ENCODE measurements around the gene PANX2.

DNA sequence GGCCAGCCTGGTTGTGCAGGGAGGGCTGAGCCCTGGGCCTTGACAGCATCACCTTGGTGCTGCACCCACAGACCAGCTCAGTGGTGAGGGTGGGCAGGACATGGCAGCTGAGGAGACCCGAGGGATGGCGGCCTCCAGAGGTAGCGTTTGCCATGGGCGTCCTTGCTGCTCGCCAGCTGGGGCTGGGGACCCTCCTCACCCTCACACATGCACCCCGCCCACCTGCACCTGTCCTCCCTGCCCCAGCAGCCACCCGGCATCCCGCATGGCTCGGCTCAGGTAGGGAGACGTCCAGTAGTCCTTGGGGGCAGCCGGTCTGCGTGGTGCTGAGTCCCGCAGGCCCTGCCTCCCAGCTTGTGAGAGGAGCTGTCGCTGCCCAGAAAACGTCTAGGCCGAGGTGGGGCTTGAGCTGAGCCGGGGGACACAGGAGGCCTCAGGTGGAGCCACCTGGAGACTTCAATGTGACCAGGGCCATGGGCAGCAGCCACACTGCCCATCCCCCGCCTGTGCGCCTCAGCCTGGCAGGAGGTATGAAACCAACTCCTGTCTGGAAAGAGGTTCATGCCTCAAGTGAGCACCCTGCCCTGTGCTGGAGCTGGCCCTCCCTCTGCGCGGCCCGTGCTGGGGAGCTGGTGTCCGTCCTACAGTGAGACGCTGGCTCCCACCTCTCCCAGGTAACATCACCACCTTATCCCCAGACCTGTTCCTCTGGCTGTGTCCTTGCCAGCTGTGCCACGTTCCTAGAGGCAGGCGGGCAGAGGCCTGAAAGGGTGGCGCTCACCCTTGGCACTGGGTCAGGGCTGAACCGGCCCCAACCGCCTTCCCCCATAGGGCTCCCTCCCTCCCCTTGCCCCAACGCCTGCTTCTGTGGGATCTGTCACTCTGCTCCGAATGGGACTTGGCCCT is 11.9 kb downstream of the PANX2 start:
- TF ChIP-seq, protein P1, sequence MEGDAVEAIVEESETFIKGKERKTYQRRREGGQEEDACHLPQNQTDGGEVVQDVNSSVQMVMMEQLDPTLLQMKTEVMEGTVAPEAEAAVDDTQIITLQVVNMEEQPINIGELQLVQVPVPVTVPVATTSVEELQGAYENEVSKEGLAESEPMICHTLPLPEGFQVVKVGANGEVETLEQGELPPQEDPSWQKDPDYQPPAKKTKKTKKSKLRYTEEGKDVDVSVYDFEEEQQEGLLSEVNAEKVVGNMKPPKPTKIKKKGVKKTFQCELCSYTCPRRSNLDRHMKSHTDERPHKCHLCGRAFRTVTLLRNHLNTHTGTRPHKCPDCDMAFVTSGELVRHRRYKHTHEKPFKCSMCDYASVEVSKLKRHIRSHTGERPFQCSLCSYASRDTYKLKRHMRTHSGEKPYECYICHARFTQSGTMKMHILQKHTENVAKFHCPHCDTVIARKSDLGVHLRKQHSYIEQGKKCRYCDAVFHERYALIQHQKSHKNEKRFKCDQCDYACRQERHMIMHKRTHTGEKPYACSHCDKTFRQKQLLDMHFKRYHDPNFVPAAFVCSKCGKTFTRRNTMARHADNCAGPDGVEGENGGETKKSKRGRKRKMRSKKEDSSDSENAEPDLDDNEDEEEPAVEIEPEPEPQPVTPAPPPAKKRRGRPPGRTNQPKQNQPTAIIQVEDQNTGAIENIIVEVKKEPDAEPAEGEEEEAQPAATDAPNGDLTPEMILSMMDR (IDR thresholded peaks at IDR 0.05) = no peak
- no peak for TF ChIP-seq EP300 (IDR thresholded peaks at IDR 0.05)
- TF ChIP-seq POLR2A (IDR thresholded peaks at IDR 0.05) = no peak
